ENCODE measurements around the gene AKT1S1.

Gene AKT1S1

DNA sequence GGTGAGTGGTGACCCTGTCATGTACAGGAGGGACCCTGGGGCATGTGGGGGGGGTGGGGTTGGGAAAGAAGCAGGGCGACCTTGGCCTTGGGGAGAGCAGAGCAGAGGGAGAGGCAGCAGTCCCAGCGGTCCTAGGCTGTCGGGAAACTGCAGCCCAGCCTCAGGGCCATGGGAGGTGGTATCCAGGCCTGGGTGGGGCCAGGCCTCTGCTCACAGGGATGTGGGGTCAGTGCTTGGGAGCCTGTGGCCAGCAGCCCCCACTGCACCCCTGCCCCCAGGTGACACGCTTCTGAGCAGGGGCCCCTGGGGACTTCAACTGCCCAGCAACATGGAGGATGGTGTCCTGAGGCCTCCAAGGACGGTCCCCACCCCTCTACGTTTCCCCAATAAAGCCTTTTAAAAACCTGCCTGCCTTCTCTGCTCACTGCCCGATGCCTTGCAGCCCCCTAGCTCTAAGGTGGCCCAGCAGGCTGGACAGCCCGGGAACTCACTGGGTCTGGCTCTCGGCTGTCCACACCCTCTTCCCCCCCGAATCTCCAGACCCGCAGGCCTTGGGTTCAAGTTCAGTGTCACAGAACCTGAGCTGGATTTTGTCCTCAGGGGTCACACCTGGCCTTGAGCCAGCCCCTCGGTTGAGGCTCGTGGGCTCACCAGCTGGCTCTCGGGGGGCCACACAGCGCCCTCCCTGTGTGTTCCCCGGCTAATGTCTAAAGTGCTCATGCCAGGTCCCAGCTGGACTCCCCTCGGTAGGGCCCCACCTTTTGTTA lies 16.6 kb downstream of the AKT1S1 start:
- Histone ChIP-seq H3K4me1 (ENCODE audit: control insufficient read depth, insufficient read depth, low read length) (peaks cover 10% of the 10 kb centered on the region; the same call in 1 of the 2 replicates), H3K27ac (ENCODE audit: extremely low read depth, low read depth, low read length) (peak overlapping the region; percentile 66), H3K9me3 (ENCODE audit: control insufficient read depth, insufficient read depth, low read depth, low read length) (no peaks in the 10 kb centered on the region), H3K36me3 (ENCODE audit: control insufficient read depth in 2 of 2, insufficient read depth in 1 of 2, low read length in 2 of 2) (peaks cover 21 to 90% of the 10 kb centered on the region in 2 experiments), H3K4me3 (ENCODE audit: low read depth, low read length) (no peak overlapping the region)
- ChIA-PET POLR2A (interaction anchor here (1.1 to 8.2 kb wide), 5 partner anchors 8 to 20 kb away, joined by 3 to 128 read pairs (median 5); partner anchors contain the start of genes AKT1S1, PTOV1 and TBC1D17), CTCF (no interaction called here)
- TF ChIP-seq ZNF223 (tag by site-specific recombination; IDR thresholded peaks at IDR 0.05) (no peak), GLIS2 (tag by site-specific recombination; IDR thresholded peaks at IDR 0.05) (0 out of 2 replicates have a peak, but pooled peaks have one; percentile 28), ZSCAN30 (tag by site-specific recombination; IDR thresholded peaks at IDR 0.05) (0 out of 2 replicates have a peak, but pooled peaks have one; percentile 8), ZFP69B (tag by site-specific recombination; IDR thresholded peaks at IDR 0.05) (no peak), BCL11B (tag by site-specific recombination; IDR thresholded peaks at IDR 0.05; ENCODE audit: low read depth) (peak; percentile 35; the same call in 1 of the 2 replicates)
- TF ChIP-seq, protein P1, sequence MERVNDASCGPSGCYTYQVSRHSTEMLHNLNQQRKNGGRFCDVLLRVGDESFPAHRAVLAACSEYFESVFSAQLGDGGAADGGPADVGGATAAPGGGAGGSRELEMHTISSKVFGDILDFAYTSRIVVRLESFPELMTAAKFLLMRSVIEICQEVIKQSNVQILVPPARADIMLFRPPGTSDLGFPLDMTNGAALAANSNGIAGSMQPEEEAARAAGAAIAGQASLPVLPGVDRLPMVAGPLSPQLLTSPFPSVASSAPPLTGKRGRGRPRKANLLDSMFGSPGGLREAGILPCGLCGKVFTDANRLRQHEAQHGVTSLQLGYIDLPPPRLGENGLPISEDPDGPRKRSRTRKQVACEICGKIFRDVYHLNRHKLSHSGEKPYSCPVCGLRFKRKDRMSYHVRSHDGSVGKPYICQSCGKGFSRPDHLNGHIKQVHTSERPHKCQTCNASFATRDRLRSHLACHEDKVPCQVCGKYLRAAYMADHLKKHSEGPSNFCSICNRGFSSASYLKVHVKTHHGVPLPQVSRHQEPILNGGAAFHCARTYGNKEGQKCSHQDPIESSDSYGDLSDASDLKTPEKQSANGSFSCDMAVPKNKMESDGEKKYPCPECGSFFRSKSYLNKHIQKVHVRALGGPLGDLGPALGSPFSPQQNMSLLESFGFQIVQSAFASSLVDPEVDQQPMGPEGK (tag by site-specific recombination; IDR thresholded peaks at IDR 0.05): peak; percentile 42; the same call in 1 of the 2 replicates

DNA sequence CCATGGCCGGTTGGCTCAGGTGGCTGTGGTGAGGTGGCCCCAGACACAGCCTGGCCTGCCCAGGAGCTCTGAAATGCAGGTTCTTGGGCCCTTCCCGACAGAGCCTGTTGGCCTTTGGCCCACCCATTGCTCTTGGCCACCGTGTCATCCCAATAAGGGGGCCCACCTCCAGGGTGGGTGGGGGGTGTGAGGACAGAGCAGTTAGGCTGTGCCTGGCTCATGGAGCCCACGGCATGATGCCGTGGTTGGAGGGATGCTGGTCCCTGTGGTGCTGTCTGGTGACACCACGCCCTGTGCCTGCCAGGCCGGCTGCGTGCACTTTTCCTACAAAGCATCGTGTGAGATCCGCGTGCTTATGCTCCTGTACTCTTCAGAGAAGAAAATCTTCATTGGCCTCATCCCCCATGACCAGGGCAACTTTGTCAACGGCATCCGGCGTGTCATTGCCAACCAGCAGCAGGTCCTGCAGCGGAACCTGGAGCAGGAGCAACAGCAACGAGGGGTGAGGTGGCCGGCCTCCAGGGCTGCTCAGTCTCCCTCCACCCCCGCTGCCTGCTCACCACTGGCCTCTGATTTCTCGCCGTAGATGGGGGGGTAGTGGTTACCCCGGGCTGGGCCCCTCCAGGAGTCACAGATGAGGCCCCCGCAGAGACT lies 17.3 kb downstream of the AKT1S1 start:
- Histone ChIP-seq H3K4me3 (ENCODE audit: low read depth, low read length) (no peak overlapping the region), H3K36me3 (ENCODE audit: control insufficient read depth in 2 of 2, insufficient read depth in 1 of 2, low read length in 2 of 2) (peaks cover 21 to 94% of the 10 kb centered on the region in 2 experiments), H3K4me1 (ENCODE audit: control insufficient read depth, insufficient read depth, low read length) (peaks cover 10% of the 10 kb centered on the region; the same call in 1 of the 2 replicates), H3K27ac (ENCODE audit: extremely low read depth, low read depth, low read length) (peak overlapping the region; percentile 66; the same call in 1 of the 2 replicates), H3K9me3 (ENCODE audit: control insufficient read depth, insufficient read depth, low read depth, low read length) (no peaks in the 10 kb centered on the region)
- CTCF ChIA-PET: interaction anchor here (0.6 kb wide), 1 partner anchor 188 kb away, joined by 3 read pairs; no protein-coding TSS in a partner anchor
- TF ChIP-seq ZNF19 (tag by site-specific recombination; IDR thresholded peaks at IDR 0.05; ENCODE audit: low read depth) (no peak), ZNF529 (tag by site-specific recombination; IDR thresholded peaks at IDR 0.05; ENCODE audit: insufficient replicate concordance) (no peak), ZFP37 (tag by site-specific recombination; IDR thresholded peaks at IDR 0.05) (no peak), ZBTB1 (tag by site-specific recombination; IDR thresholded peaks at IDR 0.05) (no peak), ZNF202 (tag by site-specific recombination; IDR thresholded peaks at IDR 0.05; ENCODE audit: borderline replicate concordance) (no peak), KLF8 (tag by site-specific recombination; IDR thresholded peaks at IDR 0.05) (0 out of 2 replicates have a peak, but pooled peaks have one; percentile 4), HOXC10 (CRISPR knock-in tag; IDR thresholded peaks at IDR 0.05) (no peak)
- TF ChIP-seq, protein P2, sequence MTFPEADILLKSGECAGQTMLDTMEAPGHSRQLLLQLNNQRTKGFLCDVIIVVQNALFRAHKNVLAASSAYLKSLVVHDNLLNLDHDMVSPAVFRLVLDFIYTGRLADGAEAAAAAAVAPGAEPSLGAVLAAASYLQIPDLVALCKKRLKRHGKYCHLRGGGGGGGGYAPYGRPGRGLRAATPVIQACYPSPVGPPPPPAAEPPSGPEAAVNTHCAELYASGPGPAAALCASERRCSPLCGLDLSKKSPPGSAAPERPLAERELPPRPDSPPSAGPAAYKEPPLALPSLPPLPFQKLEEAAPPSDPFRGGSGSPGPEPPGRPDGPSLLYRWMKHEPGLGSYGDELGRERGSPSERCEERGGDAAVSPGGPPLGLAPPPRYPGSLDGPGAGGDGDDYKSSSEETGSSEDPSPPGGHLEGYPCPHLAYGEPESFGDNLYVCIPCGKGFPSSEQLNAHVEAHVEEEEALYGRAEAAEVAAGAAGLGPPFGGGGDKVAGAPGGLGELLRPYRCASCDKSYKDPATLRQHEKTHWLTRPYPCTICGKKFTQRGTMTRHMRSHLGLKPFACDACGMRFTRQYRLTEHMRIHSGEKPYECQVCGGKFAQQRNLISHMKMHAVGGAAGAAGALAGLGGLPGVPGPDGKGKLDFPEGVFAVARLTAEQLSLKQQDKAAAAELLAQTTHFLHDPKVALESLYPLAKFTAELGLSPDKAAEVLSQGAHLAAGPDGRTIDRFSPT (tag by site-specific recombination; IDR thresholded peaks at IDR 0.05): 0 out of 2 replicates have a peak, but pooled peaks have one; percentile 5
- TF ChIP-seq, protein P3, sequence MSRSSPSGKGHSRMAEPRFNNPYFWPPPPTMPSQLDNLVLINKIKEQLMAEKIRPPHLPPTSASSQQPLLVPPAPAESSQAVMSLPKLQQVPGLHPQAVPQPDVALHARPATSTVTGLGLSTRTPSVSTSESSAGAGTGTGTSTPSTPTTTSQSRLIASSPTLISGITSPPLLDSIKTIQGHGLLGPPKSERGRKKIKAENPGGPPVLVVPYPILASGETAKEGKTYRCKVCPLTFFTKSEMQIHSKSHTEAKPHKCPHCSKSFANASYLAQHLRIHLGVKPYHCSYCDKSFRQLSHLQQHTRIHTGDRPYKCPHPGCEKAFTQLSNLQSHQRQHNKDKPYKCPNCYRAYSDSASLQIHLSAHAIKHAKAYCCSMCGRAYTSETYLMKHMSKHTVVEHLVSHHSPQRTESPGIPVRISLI (tag by site-specific recombination; IDR thresholded peaks at IDR 0.05): 0 out of 2 replicates have a peak, but pooled peaks have one; percentile 6
- TF ChIP-seq, protein P4, sequence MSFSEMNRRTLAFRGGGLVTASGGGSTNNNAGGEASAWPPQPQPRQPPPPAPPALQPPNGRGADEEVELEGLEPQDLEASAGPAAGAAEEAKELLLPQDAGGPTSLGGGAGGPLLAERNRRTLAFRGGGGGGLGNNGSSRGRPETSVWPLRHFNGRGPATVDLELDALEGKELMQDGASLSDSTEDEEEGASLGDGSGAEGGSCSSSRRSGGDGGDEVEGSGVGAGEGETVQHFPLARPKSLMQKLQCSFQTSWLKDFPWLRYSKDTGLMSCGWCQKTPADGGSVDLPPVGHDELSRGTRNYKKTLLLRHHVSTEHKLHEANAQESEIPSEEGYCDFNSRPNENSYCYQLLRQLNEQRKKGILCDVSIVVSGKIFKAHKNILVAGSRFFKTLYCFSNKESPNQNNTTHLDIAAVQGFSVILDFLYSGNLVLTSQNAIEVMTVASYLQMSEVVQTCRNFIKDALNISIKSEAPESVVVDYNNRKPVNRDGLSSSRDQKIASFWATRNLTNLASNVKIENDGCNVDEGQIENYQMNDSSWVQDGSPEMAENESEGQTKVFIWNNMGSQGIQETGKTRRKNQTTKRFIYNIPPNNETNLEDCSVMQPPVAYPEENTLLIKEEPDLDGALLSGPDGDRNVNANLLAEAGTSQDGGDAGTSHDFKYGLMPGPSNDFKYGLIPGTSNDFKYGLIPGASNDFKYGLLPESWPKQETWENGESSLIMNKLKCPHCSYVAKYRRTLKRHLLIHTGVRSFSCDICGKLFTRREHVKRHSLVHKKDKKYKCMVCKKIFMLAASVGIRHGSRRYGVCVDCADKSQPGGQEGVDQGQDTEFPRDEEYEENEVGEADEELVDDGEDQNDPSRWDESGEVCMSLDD (tag by site-specific recombination; IDR thresholded peaks at IDR 0.05): no peak
- TF ChIP-seq, protein P5, sequence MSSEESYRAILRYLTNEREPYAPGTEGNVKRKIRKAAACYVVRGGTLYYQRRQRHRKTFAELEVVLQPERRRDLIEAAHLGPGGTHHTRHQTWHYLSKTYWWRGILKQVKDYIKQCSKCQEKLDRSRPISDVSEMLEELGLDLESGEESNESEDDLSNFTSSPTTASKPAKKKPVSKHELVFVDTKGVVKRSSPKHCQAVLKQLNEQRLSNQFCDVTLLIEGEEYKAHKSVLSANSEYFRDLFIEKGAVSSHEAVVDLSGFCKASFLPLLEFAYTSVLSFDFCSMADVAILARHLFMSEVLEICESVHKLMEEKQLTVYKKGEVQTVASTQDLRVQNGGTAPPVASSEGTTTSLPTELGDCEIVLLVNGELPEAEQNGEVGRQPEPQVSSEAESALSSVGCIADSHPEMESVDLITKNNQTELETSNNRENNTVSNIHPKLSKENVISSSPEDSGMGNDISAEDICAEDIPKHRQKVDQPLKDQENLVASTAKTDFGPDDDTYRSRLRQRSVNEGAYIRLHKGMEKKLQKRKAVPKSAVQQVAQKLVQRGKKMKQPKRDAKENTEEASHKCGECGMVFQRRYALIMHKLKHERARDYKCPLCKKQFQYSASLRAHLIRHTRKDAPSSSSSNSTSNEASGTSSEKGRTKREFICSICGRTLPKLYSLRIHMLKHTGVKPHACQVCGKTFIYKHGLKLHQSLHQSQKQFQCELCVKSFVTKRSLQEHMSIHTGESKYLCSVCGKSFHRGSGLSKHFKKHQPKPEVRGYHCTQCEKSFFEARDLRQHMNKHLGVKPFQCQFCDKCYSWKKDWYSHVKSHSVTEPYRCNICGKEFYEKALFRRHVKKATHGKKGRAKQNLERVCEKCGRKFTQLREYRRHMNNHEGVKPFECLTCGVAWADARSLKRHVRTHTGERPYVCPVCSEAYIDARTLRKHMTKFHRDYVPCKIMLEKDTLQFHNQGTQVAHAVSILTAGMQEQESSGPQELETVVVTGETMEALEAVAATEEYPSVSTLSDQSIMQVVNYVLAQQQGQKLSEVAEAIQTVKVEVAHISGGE (tag by site-specific recombination; conservative IDR thresholded peaks at IDR 0.05; ENCODE audit: low read depth): no peak
- TF ChIP-seq, protein P6, sequence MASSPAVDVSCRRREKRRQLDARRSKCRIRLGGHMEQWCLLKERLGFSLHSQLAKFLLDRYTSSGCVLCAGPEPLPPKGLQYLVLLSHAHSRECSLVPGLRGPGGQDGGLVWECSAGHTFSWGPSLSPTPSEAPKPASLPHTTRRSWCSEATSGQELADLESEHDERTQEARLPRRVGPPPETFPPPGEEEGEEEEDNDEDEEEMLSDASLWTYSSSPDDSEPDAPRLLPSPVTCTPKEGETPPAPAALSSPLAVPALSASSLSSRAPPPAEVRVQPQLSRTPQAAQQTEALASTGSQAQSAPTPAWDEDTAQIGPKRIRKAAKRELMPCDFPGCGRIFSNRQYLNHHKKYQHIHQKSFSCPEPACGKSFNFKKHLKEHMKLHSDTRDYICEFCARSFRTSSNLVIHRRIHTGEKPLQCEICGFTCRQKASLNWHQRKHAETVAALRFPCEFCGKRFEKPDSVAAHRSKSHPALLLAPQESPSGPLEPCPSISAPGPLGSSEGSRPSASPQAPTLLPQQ (tag by site-specific recombination; IDR thresholded peaks at IDR 0.05): peak; percentile 51; the same call in 1 of the 2 replicates
- POLR2A ChIA-PET: interaction anchor here (0.8 to 8.2 kb wide), 8 partner anchors 8 to 93 kb away, joined by 3 to 128 read pairs (median 6); partner anchors contain the start of genes FUZ and PTOV1
